Epithelial cell of prostate (primary cell): Measurements from ENCODE around the gene THEMIS.
"Not testable (repeated sequence)": the region's sequence is repeated elsewhere in the genome, so short reads cannot be mapped to it uniquely, and the experiment has no call there.

Source experiments
- DNase-seq: peaks from one replicate; pipeline ENCODE4 v3.0.0-alpha.2; 2011; ENCODE audit warnings: low read depth, low spot score
- H3K27ac ChIP-seq: fragments of 450-650 bp; 2 replicates; pipeline ENCODE4 v1.5.1; 2017; ENCODE audit warnings: mild to moderate bottlenecking

The THEMIS gene

GRCh38 chr6:127813699-127814027 lies 87.2 kb downstream of the THEMIS start:
- DNase-seq = no peak
- no peak overlapping the region for H3K27ac ChIP-seq

- H3K27ac ChIP-seq = no peak overlapping the region
- no peak for DNase-seq
These were observed 87.7 kb downstream of the THEMIS start for GRCh38 chr6:127812985-127813698.

GRCh38 chr6:127811900-127812570 lies 88.8 kb downstream of the THEMIS start:
- no peak overlapping the region for H3K27ac ChIP-seq
- DNase-seq = no peak

- DNase-seq = no peak
- no peak overlapping the region for H3K27ac ChIP-seq
These were observed 92.9 kb downstream of the THEMIS start for GRCh38 chr6:127807806-127808517.

- no peak for DNase-seq
- H3K27ac ChIP-seq = no peak overlapping the region
These were observed 104.1 kb downstream of the THEMIS start for GRCh38 chr6:127796713-127797112.

- DNase-seq = no peak
These were observed 106.5 kb downstream of the THEMIS start for GRCh38 chr6:127794405-127794804.

GRCh38 chr6:127793396-127793795 lies 107.5 kb downstream of the THEMIS start:
- no peak overlapping the region for H3K27ac ChIP-seq
- no peak for DNase-seq

More at GRCh38 chr6:127794405-127794804, 106.5 kb downstream of the THEMIS start:
- H3K27ac ChIP-seq = no peak overlapping the region

- no peak for DNase-seq
These were observed 108.2 kb downstream of the THEMIS start for GRCh38 chr6:127792616-127793015.

GRCh38 chr6:127791779-127792528 lies 108.9 kb downstream of the THEMIS start:
- no peak overlapping the region for H3K27ac ChIP-seq
- DNase-seq = no peak

More at GRCh38 chr6:127792616-127793015, 108.2 kb downstream of the THEMIS start:
- no peak overlapping the region for H3K27ac ChIP-seq

GRCh38 chr6:127790571-127790970 lies 110.3 kb downstream of the THEMIS start:
- no peak overlapping the region for H3K27ac ChIP-seq
- DNase-seq = no peak

GRCh38 chr6:127786109-127786508 lies 114.7 kb downstream of the THEMIS start:
- no peak for DNase-seq
- no peak overlapping the region for H3K27ac ChIP-seq

- DNase-seq = no peak
- no peak overlapping the region for H3K27ac ChIP-seq
These were observed 116.4 kb downstream of the THEMIS start for GRCh38 chr6:127784468-127784867.

- H3K27ac ChIP-seq, DNase-seq: not testable (repeated sequence)
These were observed 119.1 kb downstream of the THEMIS start for GRCh38 chr6:127781636-127782272.

GRCh38 chr6:127776320-127776719 lies 124.5 kb downstream of the THEMIS start:
- DNase-seq = no peak
- H3K27ac ChIP-seq = no peak overlapping the region

- DNase-seq = no peak
- no peak overlapping the region for H3K27ac ChIP-seq
These were observed 125.5 kb downstream of the THEMIS start for GRCh38 chr6:127775371-127775770.

GRCh38 chr6:127768745-127769144 lies 132.1 kb downstream of the THEMIS start:
- no peak for DNase-seq
- no peak overlapping the region for H3K27ac ChIP-seq

GRCh38 chr6:127768223-127768622 lies 132.6 kb downstream of the THEMIS start:
- no peak for DNase-seq
- H3K27ac ChIP-seq = no peak overlapping the region

GRCh38 chr6:127765949-127766348 lies 134.9 kb downstream of the THEMIS start:
- H3K27ac ChIP-seq = no peak overlapping the region
- no peak for DNase-seq

- H3K27ac ChIP-seq = no peak overlapping the region
- no peak for DNase-seq
These were observed 138.6 kb downstream of the THEMIS start for GRCh38 chr6:127762284-127762683.

- no peak overlapping the region for H3K27ac ChIP-seq
These were observed 139.8 kb downstream of the THEMIS start for GRCh38 chr6:127761084-127761483.

More at GRCh38 chr6:127761084-127761483, 139.8 kb downstream of the THEMIS start:
- no peak for DNase-seq
